Right lobe of liver (tissue), 4 donors: ENCODE results near the gene CAP2.

Experiments
- POLR2A ChIP-seq: fragments of 450-650 bp; IDR thresholded peaks from one replicate; pipeline ENCODE4 v1.6.1; 2017; ENCODE audit warnings: antibody characterized with exemption, mild to moderate bottlenecking
- TF ChIP-seq, protein P1 (sequence below), 4 donors: fragments of 200-600 bp in 3 of 4; fragments of 450-650 bp in 1 of 4; IDR thresholded peaks; one replicate each; pipeline versions ENCODE4 v1.5.1 to v1.8.0; 2016 to 2022; ENCODE audit warnings: antibody characterized with exemption in 4 of 4, mild to moderate bottlenecking in 2 of 4
- donor health status: DM: no; HTN: no; CAD: no.
- donor health status: DM: no; HTN: no; CAD: no.
- donor health status: DM: no; HTN: yes; CAD: no.

DNA sequence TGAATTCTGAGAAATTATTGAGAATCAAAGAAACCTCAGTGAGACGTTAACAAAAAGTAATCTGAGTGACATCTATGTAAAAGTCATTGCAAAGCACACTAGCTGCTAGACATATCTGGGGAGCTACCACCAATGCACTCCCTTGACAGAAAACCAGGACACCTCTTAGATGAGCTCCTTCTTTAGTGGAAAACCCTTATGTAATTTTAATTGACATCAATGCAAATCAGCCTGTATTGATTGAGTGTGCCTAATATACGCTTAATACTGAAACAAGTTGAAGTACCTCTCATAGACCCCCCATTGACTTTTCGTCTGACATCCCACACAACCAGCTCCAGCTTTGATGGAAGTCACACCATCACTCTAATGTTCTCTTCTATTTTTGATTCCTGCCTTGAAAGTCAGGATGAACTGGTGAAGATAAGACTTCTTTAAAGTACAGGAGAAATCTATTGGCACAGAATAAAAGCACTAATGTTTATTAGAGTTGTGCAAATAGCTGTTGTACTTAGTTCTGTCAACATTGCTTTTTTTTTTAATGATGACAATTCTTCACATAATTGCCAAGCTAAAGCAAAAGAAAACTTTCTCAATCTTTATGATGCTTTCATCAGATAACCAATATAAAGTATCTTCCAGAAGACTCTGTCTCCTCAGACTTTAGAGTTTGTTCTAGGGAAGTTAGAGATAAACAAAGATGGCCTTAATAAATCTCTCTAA is 108.7 kb downstream of the CAP2 start:
- TF ChIP-seq, protein P1, sequence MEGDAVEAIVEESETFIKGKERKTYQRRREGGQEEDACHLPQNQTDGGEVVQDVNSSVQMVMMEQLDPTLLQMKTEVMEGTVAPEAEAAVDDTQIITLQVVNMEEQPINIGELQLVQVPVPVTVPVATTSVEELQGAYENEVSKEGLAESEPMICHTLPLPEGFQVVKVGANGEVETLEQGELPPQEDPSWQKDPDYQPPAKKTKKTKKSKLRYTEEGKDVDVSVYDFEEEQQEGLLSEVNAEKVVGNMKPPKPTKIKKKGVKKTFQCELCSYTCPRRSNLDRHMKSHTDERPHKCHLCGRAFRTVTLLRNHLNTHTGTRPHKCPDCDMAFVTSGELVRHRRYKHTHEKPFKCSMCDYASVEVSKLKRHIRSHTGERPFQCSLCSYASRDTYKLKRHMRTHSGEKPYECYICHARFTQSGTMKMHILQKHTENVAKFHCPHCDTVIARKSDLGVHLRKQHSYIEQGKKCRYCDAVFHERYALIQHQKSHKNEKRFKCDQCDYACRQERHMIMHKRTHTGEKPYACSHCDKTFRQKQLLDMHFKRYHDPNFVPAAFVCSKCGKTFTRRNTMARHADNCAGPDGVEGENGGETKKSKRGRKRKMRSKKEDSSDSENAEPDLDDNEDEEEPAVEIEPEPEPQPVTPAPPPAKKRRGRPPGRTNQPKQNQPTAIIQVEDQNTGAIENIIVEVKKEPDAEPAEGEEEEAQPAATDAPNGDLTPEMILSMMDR (IDR thresholded peaks at IDR 0.05), result no peak
- no peak for TF ChIP-seq POLR2A
